GM19372 (cell line): ENCODE data around the gene HSPBP1.
"Not testable (repeated sequence)": the region's sequence is repeated elsewhere in the genome, so short reads cannot be mapped to it uniquely, and the experiment has no call there.

Experiments used
- ATAC-seq: cut with Tn5 transposase; IDR thresholded peaks from one replicate; pipeline ENCODE4 v1.9.1; 2021; ENCODE audit warnings: mild to moderate bottlenecking, low read depth, moderate library complexity; ENCODE audit not compliant: unreplicated experiment

HSPBP1 gene

DNA sequence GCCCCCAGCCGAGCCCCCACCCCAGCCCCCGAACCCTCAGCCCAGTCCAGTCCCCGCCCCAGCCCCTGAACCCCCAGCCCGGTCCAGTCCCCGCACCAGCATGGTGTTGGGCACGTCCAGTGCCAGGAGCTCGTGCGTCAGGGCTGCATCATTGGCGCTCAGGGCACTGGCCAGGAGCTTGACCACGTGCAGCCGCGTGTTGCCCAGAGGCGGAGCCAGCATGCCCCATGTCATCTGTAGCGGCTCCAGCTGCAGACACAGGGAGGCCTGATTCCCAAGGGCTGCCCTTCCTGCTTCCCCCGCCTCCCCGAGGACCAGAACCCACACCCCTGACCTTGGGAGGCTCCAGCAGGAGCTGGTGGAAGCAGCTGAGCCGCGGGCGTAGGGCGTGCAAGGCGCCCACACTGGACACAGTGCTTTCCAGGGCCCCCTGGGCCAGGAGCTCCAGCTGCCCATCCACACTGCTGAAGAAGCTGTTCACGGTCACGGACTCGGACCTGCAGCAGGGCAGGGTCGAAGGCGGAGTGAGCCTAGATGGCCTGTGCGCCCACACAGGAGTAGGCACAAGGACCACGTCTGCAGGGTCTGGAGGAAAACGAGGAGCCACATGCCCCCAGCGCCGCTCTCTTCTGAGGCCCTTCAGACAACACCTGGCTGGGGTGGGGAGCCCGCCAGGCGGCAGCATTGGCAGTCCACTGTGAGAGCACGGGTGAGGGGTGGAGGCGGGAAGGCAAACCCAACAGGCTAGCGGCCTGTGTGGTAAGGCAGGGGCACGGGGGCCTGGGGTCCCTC, 38.6 kb downstream of the HSPBP1 start:
- no peak for ATAC-seq

DNA sequence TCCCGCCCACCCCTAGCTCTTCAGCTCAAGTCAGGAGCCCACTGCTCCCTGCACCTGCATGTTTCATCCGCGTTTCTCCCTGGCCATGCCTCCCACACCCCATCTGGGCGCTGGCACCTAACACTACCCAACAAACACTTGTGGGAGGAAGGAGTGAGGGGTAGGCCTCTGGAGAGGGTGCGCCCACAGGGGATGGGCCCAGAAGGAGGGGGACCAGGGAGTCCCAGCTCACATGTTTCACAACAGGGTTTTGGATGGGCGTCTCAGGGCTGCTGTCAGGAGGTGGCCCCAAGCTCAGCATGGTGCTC, 39.2 kb downstream of the HSPBP1 start:
- no peak for ATAC-seq

DNA sequence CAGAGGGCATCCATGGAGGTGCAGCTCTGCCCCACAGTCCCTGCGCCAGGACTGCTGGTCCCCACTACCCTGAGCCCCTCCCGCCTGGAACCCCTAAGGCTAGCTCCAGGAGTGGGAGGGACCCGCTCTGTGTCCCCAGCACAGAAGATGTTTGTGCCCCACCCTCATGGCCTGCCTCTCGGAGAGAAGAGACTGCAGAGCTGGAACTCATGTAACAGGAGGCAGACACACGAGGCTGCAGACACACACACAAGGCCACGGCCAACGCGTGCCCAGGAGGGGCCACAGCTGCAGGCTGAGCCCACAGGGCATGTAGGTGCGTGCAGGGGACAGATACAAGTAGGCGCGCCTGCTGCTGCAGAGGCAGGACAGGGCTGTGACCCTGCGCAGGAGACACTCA, 40.9 kb downstream of the HSPBP1 start:
- no peak for ATAC-seq

- ATAC-seq = no peak
Observed at GRCh38 chr19:55238030-55238429, 41.9 kb downstream of the HSPBP1 start.

- ATAC-seq = no peak
Observed at GRCh38 chr19:55232986-55233385, 46.9 kb downstream of the HSPBP1 start.

GRCh38 chr19:55232286-55232602, 47.7 kb downstream of the HSPBP1 start:
- ATAC-seq = no peak

- ATAC-seq = no peak
Observed at GRCh38 chr19:55231391-55232285, 48.3 kb downstream of the HSPBP1 start.

DNA sequence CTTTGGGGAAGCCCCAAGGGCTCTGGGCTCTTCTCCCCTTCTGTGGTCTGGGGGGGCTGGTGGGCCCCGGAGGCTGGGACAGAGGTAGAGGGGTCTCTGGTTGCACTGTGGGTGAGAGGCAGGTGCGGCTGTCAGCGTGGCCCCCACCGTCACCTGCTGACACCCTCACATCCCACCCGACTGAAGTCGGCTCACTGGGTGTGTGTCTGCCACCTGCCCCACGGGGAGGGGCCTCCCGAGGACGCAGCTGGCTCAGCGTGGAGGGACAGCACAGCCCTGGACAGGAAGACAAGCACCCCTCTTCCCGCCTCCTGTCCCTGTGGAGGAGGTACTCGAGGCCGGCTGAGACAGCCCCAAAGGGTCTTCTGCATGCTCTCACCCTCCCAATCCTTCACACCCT, 49.1 kb downstream of the HSPBP1 start:
- no peak for ATAC-seq

DNA sequence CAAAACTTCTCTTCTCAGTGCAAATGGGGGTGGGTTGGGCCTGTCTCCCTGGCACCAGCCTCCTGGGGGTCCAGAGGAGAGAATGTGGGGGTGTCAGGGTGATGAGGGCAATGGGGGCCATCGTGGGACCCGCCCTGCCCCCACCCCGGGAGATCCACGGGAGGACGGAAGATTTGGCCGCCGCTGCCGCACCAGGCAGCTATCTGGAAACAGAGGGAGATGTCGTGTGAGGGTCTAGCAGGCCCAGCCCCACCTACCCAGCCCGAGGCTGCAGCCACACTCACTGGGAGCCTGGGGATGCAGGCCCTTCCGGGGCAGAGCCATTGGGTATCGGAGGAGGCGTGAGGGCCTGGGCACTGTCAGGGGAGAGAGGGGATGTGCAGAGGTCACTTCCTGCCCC, 49.6 kb downstream of the HSPBP1 start:
- ATAC-seq = no peak

- ATAC-seq = no peak
Observed at GRCh38 chr19:55229789-55230182, 50.1 kb downstream of the HSPBP1 start.

DNA sequence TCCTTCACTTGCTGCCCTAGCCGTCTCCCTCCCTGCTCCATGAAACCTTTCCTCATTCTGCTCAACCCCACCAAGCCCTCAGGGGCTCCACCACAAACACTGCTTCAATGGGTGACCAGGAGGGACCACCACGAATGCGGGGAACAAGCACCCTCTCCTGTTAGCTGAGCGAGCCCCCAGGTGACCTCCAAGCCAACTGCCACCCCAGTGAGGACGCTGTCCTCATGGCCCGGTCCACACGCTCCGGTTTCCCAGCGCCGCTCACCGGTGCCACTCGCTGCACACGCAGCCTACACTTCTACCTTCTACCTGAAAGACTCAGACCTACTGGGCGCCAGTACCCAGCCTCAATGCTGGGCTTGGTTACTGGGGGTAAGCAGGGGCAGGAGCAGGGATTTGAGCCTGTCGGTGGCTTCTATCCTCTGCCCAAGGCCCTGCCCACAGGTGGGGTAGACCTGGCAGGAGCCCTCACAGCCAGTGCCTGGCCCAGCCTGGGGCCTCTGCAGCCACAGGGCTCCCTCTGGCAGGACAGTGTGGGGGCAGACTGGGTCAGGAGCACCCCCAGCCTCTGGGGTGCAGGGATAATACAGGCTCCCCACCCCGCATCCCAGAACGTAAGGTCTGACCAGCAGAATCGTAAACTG, 50.6 kb downstream of the HSPBP1 start:
- ATAC-seq = no peak

DNA sequence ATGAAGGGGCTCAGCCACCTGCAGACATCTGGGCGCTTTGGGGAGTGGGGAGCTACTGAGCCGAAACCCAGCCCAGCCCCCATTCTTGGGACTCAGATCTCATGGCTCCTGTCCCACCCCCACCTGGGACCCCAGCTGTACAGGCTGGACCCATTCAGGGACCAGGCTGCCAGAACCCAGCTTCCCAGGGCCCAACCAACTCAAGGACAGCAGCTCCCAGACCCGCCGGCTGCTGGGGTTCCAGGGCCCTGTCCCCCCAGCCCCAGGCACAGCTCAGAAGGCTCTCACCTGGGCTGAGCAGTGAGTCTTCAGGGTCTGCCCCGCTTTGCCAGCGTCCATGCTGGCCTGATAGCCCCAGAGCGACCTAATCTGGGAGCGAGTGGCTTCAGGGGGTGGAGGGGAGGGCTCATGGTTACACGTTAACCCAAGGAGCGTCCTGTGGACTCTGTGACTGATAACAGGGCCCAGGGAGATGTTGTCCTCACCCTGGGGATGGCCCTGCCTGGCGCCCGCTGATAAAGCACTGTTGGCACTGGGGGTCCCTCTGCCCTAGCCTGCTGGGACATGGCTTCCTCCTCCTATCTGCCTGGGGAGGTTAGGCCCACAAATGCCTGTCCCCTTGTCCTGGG, 51.4 kb downstream of the HSPBP1 start, which contains the start of gene TMEM86B:
TMEM86B (minus strand) TSS at position 361 of the 629 bp plus-strand sequence; CDS start at position 339, 22 bp downstream.
- no peak for ATAC-seq

DNA sequence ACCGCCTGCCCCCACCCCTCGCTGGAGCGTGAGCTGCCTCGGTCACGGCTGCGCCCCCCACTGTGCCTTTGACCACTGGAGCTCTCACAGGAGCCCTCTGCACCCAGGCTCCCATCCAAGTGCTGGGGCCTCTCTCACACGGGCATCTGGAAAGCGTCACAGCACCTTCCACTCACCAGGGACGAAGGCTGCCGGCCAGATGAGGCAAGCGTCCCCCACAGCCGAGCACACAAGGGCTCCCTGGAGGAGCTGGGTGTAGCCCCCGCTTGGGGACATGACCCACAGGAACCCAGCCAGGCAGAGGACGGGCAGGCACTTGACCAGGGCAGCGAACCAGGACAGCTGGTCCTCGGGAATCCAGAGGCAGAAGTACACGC, 51.9 kb downstream of the HSPBP1 start:
- no peak for ATAC-seq

DNA sequence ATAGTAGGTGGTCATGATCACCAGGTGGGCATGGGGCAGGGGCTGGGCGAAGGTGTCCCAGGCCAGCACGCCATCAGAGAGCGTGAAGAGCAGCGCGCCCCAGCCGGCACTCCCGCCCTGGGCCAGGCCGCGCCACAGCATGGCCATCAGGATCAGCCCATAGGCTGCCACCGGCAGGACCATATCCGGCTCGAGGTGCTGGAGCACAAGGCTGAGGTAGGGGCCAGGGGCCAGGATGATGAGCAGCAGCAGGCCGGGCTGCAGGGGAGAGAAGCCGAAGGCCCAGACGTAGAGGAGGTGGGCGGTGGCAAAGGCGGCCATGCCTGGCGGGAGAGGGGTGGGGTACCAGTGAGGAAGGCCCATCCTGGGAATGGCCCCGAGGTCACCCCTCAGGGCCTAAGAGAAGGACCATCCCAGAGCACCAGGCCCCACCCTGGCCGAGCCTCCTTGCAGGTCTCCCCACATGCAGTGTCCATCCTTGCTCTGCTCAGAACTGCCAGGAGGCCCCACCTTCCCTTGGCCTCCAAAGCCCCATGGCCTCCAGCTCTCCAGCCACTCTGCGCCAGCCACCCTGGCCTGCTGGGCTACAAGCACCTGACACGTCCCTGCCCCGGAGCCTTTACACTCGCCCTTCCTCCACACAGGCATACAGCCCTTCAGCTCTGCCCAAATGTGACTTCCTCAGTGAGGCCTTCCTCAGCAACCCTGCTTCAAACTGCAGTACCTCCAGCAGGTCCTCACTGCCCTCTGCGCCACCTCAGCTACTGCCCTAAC, 52.5 kb downstream of the HSPBP1 start:
- no peak for ATAC-seq

GRCh38 chr19:55226788-55227187, 53.1 kb downstream of the HSPBP1 start:
- no peak for ATAC-seq

GRCh38 chr19:55226273-55226672, 53.6 kb downstream of the HSPBP1 start:
- ATAC-seq = no peak

DNA sequence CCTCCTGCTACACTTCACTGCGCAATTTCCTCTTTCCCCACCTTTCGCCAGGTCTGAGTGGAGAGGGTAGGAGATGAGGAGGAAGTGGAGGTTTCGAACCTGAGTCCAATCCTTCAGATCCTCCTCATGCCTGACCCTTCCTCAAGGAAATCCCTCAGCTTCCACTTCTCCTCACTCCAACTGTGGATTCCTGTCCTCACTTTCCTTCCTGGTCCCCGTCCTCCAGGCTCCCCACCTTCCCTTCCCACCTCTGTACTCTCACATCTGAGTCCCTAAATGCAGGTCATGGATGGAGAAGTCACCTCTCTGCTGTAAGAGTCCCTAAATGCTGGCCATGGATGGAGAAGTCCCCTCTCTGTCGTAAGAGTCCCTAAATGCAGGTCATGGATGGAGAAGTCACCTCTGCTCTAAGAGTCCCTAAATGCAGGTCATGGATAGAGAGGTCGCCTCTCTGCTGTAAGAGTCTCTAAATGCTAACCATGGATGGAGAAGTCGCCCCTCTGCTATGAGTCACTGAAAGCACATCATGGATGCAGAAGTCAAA, 54.4 kb downstream of the HSPBP1 start:
- no peak for ATAC-seq

GRCh38 chr19:55224679-55225414, 55.1 kb downstream of the HSPBP1 start:
- ATAC-seq = not testable (repeated sequence)

DNA sequence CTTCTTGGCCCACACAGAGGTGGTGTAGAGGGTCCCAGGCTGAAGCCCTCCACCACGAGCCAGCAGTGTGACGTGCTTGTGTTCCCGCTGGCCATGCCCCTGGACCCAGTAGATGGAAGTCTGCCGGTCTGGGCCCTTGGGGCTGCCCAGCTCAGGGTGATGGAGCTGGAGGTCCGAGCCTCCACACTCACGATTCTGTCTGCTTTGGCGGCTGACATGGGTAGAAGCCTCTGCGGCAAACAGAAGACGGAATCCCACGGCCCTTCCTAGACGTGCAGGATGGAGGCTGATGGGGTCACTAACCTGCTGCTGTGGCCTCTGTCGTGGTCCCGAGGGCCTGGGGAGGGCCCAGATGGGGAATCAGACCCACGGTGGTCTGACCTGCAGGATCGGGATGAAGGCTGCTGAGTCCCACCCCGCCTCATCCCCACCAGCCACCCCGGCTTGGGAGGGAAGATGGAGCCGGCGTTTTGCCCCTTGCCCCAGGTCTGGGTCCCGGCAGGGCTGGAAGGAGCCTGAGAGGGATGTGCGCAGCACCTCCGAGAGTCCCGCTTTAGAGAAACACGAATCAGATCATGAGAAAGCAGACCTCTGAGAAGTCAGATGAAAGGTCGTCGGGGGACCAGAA, 55.8 kb downstream of the HSPBP1 start:
- no peak for ATAC-seq
